ENCODE measurements around the gene NTHL1. TPM values are rescaled to one million over a fixed set of nuclear protein-coding genes. Genes with fewer than 3 reads are reported as not detected.

NTHL1 gene
- total and polyA plus RNA-seq, 2 of the 13 experiments (the other 11 are each of a cell fraction or from before 2014, with no cell fraction given) = 47.5 to 64.9 TPM

DNA sequence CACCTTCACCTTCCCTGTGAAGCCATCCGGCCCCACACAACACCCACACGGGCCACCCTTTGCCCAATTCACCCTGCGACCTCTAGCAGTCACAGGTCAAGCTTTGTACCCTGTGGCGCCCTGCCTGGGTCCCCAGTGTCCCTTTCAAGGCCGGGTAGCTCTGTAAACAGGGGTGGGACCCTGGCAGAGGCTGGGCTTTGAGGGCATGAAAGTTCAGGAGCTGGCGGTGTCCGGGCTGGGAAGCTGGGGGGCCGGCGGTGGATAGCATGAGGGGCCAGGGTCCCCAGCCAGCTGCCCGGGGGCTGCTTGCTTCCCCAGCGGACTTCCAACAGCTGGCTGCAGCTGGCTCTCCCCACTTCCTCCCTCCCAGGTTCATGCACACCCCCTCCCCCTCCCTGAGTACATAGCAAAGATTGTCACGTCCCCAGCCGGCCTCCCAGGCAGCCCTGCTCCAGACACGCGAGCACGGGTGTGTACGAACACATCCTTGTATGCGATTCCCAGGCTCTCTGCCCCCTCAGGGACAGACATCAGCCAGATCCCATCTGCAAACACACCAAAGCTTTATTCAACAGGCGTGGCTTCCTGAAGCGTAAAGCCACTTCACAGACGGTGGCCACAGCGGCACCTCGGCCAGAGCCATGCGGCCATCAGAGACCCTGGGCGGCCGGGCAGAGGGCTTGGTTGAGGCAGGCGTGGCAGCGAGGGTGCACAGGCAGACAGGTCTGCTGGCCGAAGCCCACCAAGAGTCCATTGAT, 8.2 kb downstream of the NTHL1 start (continued):
- TF ChIP-seq ZNF143 (CRISPR knock-in tag; IDR thresholded peaks at IDR 0.05) (peak; percentile 46; the same call in 1 of the 2 replicates), IKZF5 (CRISPR knock-in tag; IDR thresholded peaks at IDR 0.05) (peak; percentile 47), ZNF552 (CRISPR knock-in tag; IDR thresholded peaks at IDR 0.05; ENCODE audit: borderline replicate concordance) (peak; percentile 31; the same call in 1 of the 2 replicates), ZNF563 (CRISPR knock-in tag; IDR thresholded peaks at IDR 0.05) (peak; percentile 79; the same call in 1 of the 2 replicates), MTERF4 (CRISPR knock-in tag; IDR thresholded peaks at IDR 0.05) (peak; percentile 77), ZNF274 (CRISPR knock-in tag; IDR thresholded peaks at IDR 0.05) (no peak), ZNF775 (CRISPR knock-in tag; IDR thresholded peaks at IDR 0.05; ENCODE audit: borderline replicate concordance) (peak; percentile 35; the same call in 1 of the 2 replicates), MIER2 (CRISPR knock-in tag; IDR thresholded peaks at IDR 0.05) (0 out of 2 replicates have a peak, but pooled peaks have one; percentile 23), ZSCAN9 (CRISPR knock-in tag; IDR thresholded peaks at IDR 0.05; ENCODE audit: borderline replicate concordance) (peak; percentile 48; the same call in 1 of the 2 replicates), ZNF335 (CRISPR knock-in tag; IDR thresholded peaks at IDR 0.05) (0 out of 2 replicates have a peak, but pooled peaks have one; percentile 33)
- TF ChIP-seq, protein P1, sequence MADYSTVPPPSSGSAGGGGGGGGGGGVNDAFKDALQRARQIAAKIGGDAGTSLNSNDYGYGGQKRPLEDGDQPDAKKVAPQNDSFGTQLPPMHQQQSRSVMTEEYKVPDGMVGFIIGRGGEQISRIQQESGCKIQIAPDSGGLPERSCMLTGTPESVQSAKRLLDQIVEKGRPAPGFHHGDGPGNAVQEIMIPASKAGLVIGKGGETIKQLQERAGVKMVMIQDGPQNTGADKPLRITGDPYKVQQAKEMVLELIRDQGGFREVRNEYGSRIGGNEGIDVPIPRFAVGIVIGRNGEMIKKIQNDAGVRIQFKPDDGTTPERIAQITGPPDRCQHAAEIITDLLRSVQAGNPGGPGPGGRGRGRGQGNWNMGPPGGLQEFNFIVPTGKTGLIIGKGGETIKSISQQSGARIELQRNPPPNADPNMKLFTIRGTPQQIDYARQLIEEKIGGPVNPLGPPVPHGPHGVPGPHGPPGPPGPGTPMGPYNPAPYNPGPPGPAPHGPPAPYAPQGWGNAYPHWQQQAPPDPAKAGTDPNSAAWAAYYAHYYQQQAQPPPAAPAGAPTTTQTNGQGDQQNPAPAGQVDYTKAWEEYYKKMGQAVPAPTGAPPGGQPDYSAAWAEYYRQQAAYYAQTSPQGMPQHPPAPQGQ (CRISPR knock-in tag; IDR thresholded peaks at IDR 0.05; ENCODE audit: borderline replicate concordance) = no peak
- TF ChIP-seq, protein P2, sequence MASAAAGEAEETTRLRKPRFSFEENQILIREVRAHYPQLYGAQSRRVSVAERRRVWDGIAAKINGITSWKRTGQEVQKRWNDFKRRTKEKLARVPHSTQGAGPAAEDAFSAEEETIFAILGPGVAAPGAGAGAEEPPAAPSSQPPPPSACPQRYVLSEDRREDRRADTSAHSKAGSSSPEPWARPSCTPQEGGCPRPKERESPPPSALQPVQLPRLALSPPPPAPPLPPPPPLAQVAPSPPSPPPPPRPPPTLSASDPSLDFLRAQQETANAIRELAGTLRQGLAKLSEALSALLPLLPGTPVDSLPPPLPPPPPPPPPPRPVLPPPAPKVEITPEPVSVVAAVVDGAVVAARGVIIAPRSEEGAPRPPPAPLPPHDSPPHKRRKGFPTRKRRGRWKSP (CRISPR knock-in tag; IDR thresholded peaks at IDR 0.05) = no peak
- TF ChIP-seq, protein P3, sequence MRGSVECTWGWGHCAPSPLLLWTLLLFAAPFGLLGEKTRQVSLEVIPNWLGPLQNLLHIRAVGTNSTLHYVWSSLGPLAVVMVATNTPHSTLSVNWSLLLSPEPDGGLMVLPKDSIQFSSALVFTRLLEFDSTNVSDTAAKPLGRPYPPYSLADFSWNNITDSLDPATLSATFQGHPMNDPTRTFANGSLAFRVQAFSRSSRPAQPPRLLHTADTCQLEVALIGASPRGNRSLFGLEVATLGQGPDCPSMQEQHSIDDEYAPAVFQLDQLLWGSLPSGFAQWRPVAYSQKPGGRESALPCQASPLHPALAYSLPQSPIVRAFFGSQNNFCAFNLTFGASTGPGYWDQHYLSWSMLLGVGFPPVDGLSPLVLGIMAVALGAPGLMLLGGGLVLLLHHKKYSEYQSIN (CRISPR knock-in tag; IDR thresholded peaks at IDR 0.05; ENCODE audit: borderline replicate concordance) = no peak
- TF ChIP-seq, protein P4, sequence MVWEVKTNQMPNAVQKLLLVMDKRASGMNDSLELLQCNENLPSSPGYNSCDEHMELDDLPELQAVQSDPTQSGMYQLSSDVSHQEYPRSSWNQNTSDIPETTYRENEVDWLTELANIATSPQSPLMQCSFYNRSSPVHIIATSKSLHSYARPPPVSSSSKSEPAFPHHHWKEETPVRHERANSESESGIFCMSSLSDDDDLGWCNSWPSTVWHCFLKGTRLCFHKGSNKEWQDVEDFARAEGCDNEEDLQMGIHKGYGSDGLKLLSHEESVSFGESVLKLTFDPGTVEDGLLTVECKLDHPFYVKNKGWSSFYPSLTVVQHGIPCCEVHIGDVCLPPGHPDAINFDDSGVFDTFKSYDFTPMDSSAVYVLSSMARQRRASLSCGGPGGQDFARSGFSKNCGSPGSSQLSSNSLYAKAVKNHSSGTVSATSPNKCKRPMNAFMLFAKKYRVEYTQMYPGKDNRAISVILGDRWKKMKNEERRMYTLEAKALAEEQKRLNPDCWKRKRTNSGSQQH (CRISPR knock-in tag; IDR thresholded peaks at IDR 0.05; ENCODE audit: low read depth) = no peak
- TF ChIP-seq, protein P5, sequence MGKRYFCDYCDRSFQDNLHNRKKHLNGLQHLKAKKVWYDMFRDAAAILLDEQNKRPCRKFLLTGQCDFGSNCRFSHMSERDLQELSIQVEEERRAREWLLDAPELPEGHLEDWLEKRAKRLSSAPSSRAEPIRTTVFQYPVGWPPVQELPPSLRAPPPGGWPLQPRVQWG (CRISPR knock-in tag; IDR thresholded peaks at IDR 0.05; ENCODE audit: borderline replicate concordance, low read depth) = no peak
- TF ChIP-seq, protein P6, sequence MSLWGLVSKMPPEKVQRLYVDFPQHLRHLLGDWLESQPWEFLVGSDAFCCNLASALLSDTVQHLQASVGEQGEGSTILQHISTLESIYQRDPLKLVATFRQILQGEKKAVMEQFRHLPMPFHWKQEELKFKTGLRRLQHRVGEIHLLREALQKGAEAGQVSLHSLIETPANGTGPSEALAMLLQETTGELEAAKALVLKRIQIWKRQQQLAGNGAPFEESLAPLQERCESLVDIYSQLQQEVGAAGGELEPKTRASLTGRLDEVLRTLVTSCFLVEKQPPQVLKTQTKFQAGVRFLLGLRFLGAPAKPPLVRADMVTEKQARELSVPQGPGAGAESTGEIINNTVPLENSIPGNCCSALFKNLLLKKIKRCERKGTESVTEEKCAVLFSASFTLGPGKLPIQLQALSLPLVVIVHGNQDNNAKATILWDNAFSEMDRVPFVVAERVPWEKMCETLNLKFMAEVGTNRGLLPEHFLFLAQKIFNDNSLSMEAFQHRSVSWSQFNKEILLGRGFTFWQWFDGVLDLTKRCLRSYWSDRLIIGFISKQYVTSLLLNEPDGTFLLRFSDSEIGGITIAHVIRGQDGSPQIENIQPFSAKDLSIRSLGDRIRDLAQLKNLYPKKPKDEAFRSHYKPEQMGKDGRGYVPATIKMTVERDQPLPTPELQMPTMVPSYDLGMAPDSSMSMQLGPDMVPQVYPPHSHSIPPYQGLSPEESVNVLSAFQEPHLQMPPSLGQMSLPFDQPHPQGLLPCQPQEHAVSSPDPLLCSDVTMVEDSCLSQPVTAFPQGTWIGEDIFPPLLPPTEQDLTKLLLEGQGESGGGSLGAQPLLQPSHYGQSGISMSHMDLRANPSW (CRISPR knock-in tag; IDR thresholded peaks at IDR 0.05; ENCODE audit: borderline replicate concordance) = peak; percentile 51; the same call in 1 of the 2 replicates
